Smooth muscle cell (in vitro differentiated cells): ENCODE data around the gene EVX2. TPM values are rescaled to one million over a fixed set of nuclear protein-coding genes. Genes with fewer than 3 reads are reported as not detected.

ENCODE experiments used
- DNase-seq: peaks from one replicate; lab custom pipeline; 2025; ENCODE audit not compliant: unreplicated experiment; lab: John Stamatoyannopoulos, UW
- H2AFZ ChIP-seq: fragments of 200-600 bp; sonication (generic); 2 replicates; pipeline ENCODE4 v1.6.0; 2016; ENCODE audit warnings: antibody characterized with exemption, low read depth, mild to moderate bottlenecking
- H3F3A ChIP-seq: fragments of 200-600 bp; sonication (generic); 2 replicates; pipeline ENCODE4 v1.6.0; 2017; ENCODE audit warnings: antibody characterized with exemption, low read depth
- H3K27ac ChIP-seq: fragments of 200-600 bp; sonication (generic); 2 replicates; pipeline ENCODE4 v1.5.1; 2016; ENCODE audit warnings: low read depth, mild to moderate bottlenecking
- H3K27me3 ChIP-seq: fragments of 200-600 bp; sonication (generic); 2 replicates; pipeline ENCODE4 v1.6.1; 2016; ENCODE audit warnings: low read depth, mild to moderate bottlenecking
- H3K36me3 ChIP-seq: fragments of 200-600 bp; sonication (generic); 2 replicates; pipeline ENCODE4 v1.5.1; 2016; ENCODE audit warnings: low read depth
- H3K4me1 ChIP-seq: fragments of 200-600 bp; sonication (generic); 2 replicates; pipeline ENCODE4 v1.5.1; 2016; ENCODE audit warnings: low read depth
- H3K4me2 ChIP-seq: fragments of 200-600 bp; sonication (generic); 2 replicates; pipeline ENCODE4 v1.6.0; 2016; ENCODE audit warnings: mild to moderate bottlenecking
- H3K4me3 ChIP-seq: fragments of 200-600 bp; sonication (generic); 2 replicates; pipeline ENCODE4 v1.5.1; 2016; ENCODE audit warnings: mild to moderate bottlenecking
- H3K79me2 ChIP-seq: fragments of 200-600 bp; sonication (generic); 2 replicates; pipeline ENCODE4 v1.6.0; 2016; ENCODE audit warnings: low read depth, mild to moderate bottlenecking
- H3K9ac ChIP-seq: fragments of 200-600 bp; sonication (generic); 2 replicates; pipeline ENCODE4 v1.6.0; 2016; ENCODE audit warnings: low read depth
- H3K9me3 ChIP-seq: fragments of 200-600 bp; sonication (generic); replicated peaks from 2 replicates; pipeline ENCODE4 v1.5.1; 2016; ENCODE audit warnings: low read depth
- H4K20me1 ChIP-seq: fragments of 200-600 bp; sonication (generic); 2 replicates; pipeline ENCODE4 v1.6.0; 2016; ENCODE audit warnings: low read depth
- WGBS: methylation state at CpG from one replicate; pipeline ENCODE4 v1.1.7; 2016; ENCODE audit warnings: low lambda C conversion rate; 5-methylcytosine and 5-hydroxymethylcytosine counted together
- polyA plus RNA-seq: library from polyadenylated mRNA; unstranded; fragments of >200 nt; fragmentation: Nextera tagmentation; extraction: Ambion mirVana; gene quantifications from 2 replicates; pipeline ENCODE4 v1.2.1, GENCODE V29; 2016
- total RNA-seq: library from RNA; depleted of rRNA; stranded (reverse); fragments of >200 nt; gene quantifications from 2 replicates; pipeline ENCODE4 v1.2.3, GENCODE V29; 2014
- TF ChIP-seq, protein P1 (sequence below): fragments of 200-600 bp; sonication (generic); IDR thresholded peaks from 2 replicates; pipeline ENCODE4 v1.5.1; 2017; ENCODE audit warnings: borderline replicate concordance, mild to moderate bottlenecking, antibody characterized with exemption; ENCODE audit not compliant: insufficient read depth, poor library complexity, severe bottlenecking

Gene EVX2
- total and polyA plus RNA-seq, 2 experiments from 2014 or later, result 0.04 TPM; not detected in 1

DNA sequence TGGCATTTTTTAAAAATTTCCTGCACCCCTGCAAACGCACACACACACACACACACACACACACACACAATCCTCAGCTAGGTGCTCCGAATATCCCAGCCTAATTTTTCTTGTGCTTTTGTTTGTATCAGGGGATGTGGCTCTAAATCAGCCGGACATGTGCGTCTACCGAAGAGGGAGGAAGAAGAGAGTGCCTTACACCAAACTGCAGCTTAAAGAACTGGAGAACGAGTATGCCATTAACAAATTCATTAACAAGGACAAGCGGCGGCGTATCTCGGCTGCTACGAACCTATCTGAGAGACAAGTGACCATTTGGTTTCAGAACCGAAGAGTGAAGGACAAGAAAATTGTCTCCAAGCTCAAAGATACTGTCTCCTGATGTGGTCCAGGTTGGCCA lies 10.6 kb upstream of the EVX2 start:
- no peak for DNase-seq
- no peak overlapping the region for H3K4me2 ChIP-seq

DNA sequence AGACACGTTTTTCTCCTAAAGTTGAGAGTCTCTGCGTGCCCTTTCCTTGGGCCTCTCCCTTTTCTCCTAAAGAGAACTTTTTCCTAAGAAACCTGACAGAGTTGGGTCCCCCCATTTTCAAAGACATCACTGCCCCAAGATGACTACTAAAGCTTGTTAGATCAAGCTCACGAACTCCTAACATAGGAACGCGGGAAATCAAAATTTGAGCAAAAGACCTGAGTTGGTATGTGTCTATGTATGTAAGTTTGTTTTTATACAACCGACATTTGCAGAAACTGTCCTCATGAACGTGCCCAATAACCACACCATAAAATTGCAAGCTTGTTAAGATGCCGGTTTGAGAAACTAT lies 10.1 kb upstream of the EVX2 start:
- Histone ChIP-seq H3K4me2 (peak overlapping the region; percentile 80), H3K79me2 (no peaks in the 10 kb centered on the region), H2AFZ (no peak overlapping the region), H3K27me3 (peaks cover 100% of the 10 kb centered on the region), H3K9me3 (no peaks in the 10 kb centered on the region), H3K36me3 (no peaks in the 10 kb centered on the region), H4K20me1 (no peaks in the 10 kb centered on the region), H3K4me3 (peak overlapping the region; percentile 58), H3F3A (peaks cover 3% of the 10 kb centered on the region), H3K9ac (no peak overlapping the region), H3K27ac (no peak overlapping the region), H3K4me1 (no peaks in the 10 kb centered on the region)
- 11% methylated on average over 8 of the region's 8 CpGs for WGBS
- TF ChIP-seq, protein P1, sequence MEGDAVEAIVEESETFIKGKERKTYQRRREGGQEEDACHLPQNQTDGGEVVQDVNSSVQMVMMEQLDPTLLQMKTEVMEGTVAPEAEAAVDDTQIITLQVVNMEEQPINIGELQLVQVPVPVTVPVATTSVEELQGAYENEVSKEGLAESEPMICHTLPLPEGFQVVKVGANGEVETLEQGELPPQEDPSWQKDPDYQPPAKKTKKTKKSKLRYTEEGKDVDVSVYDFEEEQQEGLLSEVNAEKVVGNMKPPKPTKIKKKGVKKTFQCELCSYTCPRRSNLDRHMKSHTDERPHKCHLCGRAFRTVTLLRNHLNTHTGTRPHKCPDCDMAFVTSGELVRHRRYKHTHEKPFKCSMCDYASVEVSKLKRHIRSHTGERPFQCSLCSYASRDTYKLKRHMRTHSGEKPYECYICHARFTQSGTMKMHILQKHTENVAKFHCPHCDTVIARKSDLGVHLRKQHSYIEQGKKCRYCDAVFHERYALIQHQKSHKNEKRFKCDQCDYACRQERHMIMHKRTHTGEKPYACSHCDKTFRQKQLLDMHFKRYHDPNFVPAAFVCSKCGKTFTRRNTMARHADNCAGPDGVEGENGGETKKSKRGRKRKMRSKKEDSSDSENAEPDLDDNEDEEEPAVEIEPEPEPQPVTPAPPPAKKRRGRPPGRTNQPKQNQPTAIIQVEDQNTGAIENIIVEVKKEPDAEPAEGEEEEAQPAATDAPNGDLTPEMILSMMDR, result no peak
- DNase-seq, result no peak

More for the DNA sequence above, 10.6 kb upstream of the EVX2 start:
- no peak overlapping the region for H2AFZ ChIP-seq
- no peaks in the 10 kb centered on the region for H3K4me1 ChIP-seq
- H3K9ac ChIP-seq, result no peak overlapping the region
- H3K36me3 ChIP-seq, result no peaks in the 10 kb centered on the region
- H3K27me3 ChIP-seq, result peaks cover 100% of the 10 kb centered on the region
- peaks cover 3% of the 10 kb centered on the region for H3F3A ChIP-seq
- no peaks in the 10 kb centered on the region for H3K9me3 ChIP-seq
- TF ChIP-seq, protein P1, result no peak
- peak overlapping the region; percentile 58 for H3K4me3 ChIP-seq
- 12% methylated on average over 12 of the region's 12 CpGs for WGBS
- H3K79me2 ChIP-seq, result no peaks in the 10 kb centered on the region
- no peak overlapping the region for H3K27ac ChIP-seq
- no peaks in the 10 kb centered on the region for H4K20me1 ChIP-seq

DNA sequence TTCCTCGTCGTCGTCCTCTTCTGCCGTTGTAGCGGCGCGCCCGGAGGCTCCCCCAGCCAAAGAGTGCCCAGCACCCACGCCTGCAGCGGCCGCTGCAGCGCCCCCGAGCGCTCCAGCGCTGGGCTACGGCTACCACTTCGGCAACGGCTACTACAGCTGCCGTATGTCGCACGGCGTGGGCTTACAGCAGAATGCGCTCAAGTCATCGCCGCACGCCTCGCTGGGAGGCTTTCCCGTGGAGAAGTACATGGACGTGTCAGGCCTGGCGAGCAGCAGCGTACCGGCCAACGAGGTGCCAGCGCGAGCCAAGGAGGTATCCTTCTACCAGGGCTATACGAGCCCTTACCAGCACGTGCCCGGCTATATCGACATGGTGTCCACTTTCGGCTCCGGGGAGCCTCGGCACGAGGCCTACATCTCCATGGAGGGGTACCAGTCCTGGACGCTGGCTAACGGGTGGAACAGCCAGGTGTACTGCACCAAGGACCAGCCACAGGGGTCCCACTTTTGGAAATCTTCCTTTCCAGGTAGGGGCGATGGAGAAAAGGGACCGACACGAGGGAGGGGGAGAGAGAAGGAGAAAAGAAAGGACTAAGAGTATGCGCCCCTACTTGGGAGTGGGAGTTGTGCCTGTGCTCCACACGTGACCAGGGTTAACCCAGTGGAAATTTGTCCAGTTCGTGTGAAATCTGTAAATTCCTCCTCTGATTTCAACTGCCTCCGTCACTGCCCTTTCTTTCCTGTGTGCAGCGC lies 9.6 kb upstream of the EVX2 start:
- Histone ChIP-seq H3K4me1 (no peaks in the 10 kb centered on the region), H3K4me3 (peak overlapping the region; percentile 58), H3K79me2 (no peaks in the 10 kb centered on the region), H3K9me3 (no peaks in the 10 kb centered on the region), H4K20me1 (no peaks in the 10 kb centered on the region), H3K4me2 (peak overlapping the region; percentile 80), H3F3A (peaks cover 3% of the 10 kb centered on the region), H2AFZ (peak overlapping the region; percentile 14), H3K27me3 (peaks cover 100% of the 10 kb centered on the region), H3K9ac (no peak overlapping the region), H3K27ac (no peak overlapping the region), H3K36me3 (no peaks in the 10 kb centered on the region)
- DNase-seq, result no peak
- WGBS, result 3% methylated on average over 48 of the region's 53 CpGs
- TF ChIP-seq, protein P1, result no peak
